Psoas muscle (tissue), 8 donors: Measurements from ENCODE around the gene STAP2. TPM values are rescaled to one million over a fixed set of nuclear protein-coding genes. Genes with fewer than 3 reads are reported as not detected.
A peak's percentile ranks its signal among the peaks of the same experiment; 100 is the strongest.

Experiments used
- ATAC-seq, 4 donors: fragments of 200-7000 bp; cut with Tn5 transposase; one replicate each; pipeline ENCODE4 v1.9.1; 2020; ENCODE audit warnings: moderate library complexity in 3 of 4, mild to moderate bottlenecking in 2 of 4
- DNase-seq, 2 donors: peaks; one replicate each; pipeline ENCODE4 v3.0.0-alpha.2; 2020
- H3K27ac ChIP-seq: fragments of 200-600 bp; one replicate; pipeline ENCODE4 v1.8.0; 2022
- H3K27me3 ChIP-seq, 3 donors: fragments of 200-600 bp in 1 of 3; one replicate each; pipeline versions ENCODE4 v1.6.1 to v1.8.0; 2013 to 2022; ENCODE audit warnings: low read length in 2 of 3, mild to moderate bottlenecking in 2 of 3, moderate library complexity in 1 of 3; ENCODE audit not compliant: insufficient read depth in 3 of 3
- H3K36me3 ChIP-seq, 2 donors: fragments of 200-600 bp in 1 of 2; one replicate each; pipeline versions ENCODE4 v1.6.1 to v1.8.0; 2013 to 2022; ENCODE audit warnings: low read depth in 1 of 2, mild to moderate bottlenecking in 1 of 2, moderate library complexity in 1 of 2; ENCODE audit not compliant: insufficient read depth in 1 of 2
- H3K4me1 ChIP-seq: fragments of 200-600 bp; one replicate; pipeline ENCODE4 v1.8.0; 2022
- H3K4me3 ChIP-seq: fragments of 200-600 bp; one replicate; pipeline ENCODE4 v1.8.0; 2022; ENCODE audit warnings: mild to moderate bottlenecking
- H3K9me3 ChIP-seq: fragments of 200-600 bp; one replicate; pipeline ENCODE4 v1.8.0; 2022
- CTCF ChIP-seq: fragments of 200-600 bp; IDR thresholded peaks from one replicate; pipeline ENCODE4 v1.8.0; 2022; ENCODE audit warnings: antibody characterized with exemption
- WGBS, 3 donors: extraction: QIAGEN DNeasy Blood & Tissue Kit; methylation state at CpG; one replicate each; pipeline versions ENCODE4 v1.1.6 to v1.1.7; 2013; 5-methylcytosine and 5-hydroxymethylcytosine counted together
- intact Hi-C, 2 donors: fragments of 100-400 bp; cut with DNase I; formaldehyde crosslinking; loops; one replicate each; pipeline versions ENCODE4 v1.11.0 to v1.14.2; 2022
- polyA plus RNA-seq, 3 donors: library from polyadenylated mRNA; stranded (reverse); fragments of 200-250 nt; gene quantifications; one replicate each; pipeline ENCODE4 v1.2.3, GENCODE V29; 2013
- total RNA-seq, 4 donors: library from RNA; stranded (reverse); fragmentation: NEBNext Ultra II Directional in 2 of 4; extraction: Animal tissue kit (Norgen Biotek cat#: 25700) in 2 of 4; gene quantifications; one replicate each; pipeline versions ENCODE4 v1.2.1 to v1.2.4, GENCODE V29; 2021 to 2023
- donor health status: healthy with polysubstance abuse.
- donor health status: DM: no; HTN: no; CAD: no; lungs with moderate emphysema.
- donor health status: Bipolar disorder and iron deficiency.
- donor health status: healthy.
- donor health status: DM: yes; HTN: yes; CAD: no.
- donor health status: DM: no; HTN: no; CAD: no.
- donor health status: DM: no; HTN: no; CAD: no.
- donor health status: DM: yes; HTN: yes; CAD: no.

Gene STAP2
- total and polyA plus RNA-seq, 7 donors = 0.31 to 3.7 (median 0.66) TPM

GRCh38 chr19:4373013-4373367 lies 34.4 kb upstream of the STAP2 start:
- intact Hi-C loops = no loop called here
- whole genome bisulfite sequencing, 3 donors = 48 to 63% (median 54%) methylated on average over 8 of the region's 8 CpGs
- Histone ChIP-seq H3K36me3 (no peaks in the 10 kb centered on the region), H3K4me1 (peaks cover 98% of the 10 kb centered on the region), H3K9me3 (no peaks in the 10 kb centered on the region), H3K4me3 (no peak overlapping the region), H3K27ac (peak overlapping the region; percentile 85), H3K27me3 (no peaks in the 10 kb centered on the region)
- ATAC-seq (no peak), DNase-seq (peak in 1 of 2 donors; percentile 10)
- no peak for TF ChIP-seq CTCF

- H3K36me3 ChIP-seq = no peaks in the 10 kb centered on the region
- TF ChIP-seq CTCF = no peak
- DNase-seq (peak in 1 of 2 donors; percentile 22), ATAC-seq (no peak)
- no peaks in the 10 kb centered on the region for H3K9me3 ChIP-seq
- no peaks in the 10 kb centered on the region for H3K27me3 ChIP-seq
- intact Hi-C loops = no loop called here
- 77 to 83% (median 78%) methylated on average over 22 of the region's 22 CpGs for WGBS, 3 donors
- H3K27ac ChIP-seq = peak overlapping the region; percentile 85
- H3K4me3 ChIP-seq = no peak overlapping the region
- peaks cover 99% of the 10 kb centered on the region for H3K4me1 ChIP-seq
These were observed 33.8 kb upstream of the STAP2 start for GRCh38 chr19:4372165-4373012.

- no peak for TF ChIP-seq CTCF
- Histone ChIP-seq H3K27ac (peak overlapping the region; percentile 85), H3K4me3 (peak overlapping the region; percentile 26), H3K9me3 (no peaks in the 10 kb centered on the region), H3K4me1 (peaks cover 92% of the 10 kb centered on the region), H3K36me3 (peaks cover 0 to 1% of the 10 kb centered on the region in 2 donors), H3K27me3 (no peaks in the 10 kb centered on the region)
- ATAC-seq = peak; percentile 28 to 65 (median 46)
- WGBS, 3 donors = 42 to 47% (median 44%) methylated on average over 31 of the region's 31 CpGs
- intact Hi-C loops = loop anchor here in 1 of 2 donors (2.0 kb wide), 1 partner anchor 29 kb away; the partner anchor contains the start of gene SH3GL1
- peak; percentile 63 to 83 for DNase-seq
These were observed 32.9 kb upstream of the STAP2 start for GRCh38 chr19:4371247-4372164.

- WGBS, 3 donors = 58 to 68% (median 59%) methylated on average over 13 to 15 of the region's 15 CpGs
- no peaks in the 10 kb centered on the region for H3K27me3 ChIP-seq
- ATAC-seq (no peak), DNase-seq (no peak)
- TF ChIP-seq CTCF = no peak
- no peaks in the 10 kb centered on the region for H3K9me3 ChIP-seq
- peak overlapping the region; percentile 26 for H3K4me3 ChIP-seq
- peaks cover 0 to 11% of the 10 kb centered on the region in 2 donors for H3K36me3 ChIP-seq
- peaks cover 82% of the 10 kb centered on the region for H3K4me1 ChIP-seq
- peak overlapping the region; percentile 85 for H3K27ac ChIP-seq
- intact Hi-C loops = loop anchor here in 1 of 2 donors (2.0 kb wide), 1 partner anchor 30 kb away; the partner anchor contains the start of gene SH3GL1
These were observed 31.9 kb upstream of the STAP2 start for GRCh38 chr19:4370418-4371041.
